Measurements from ENCODE around the gene SSBP2. TPM values are rescaled to one million over a fixed set of nuclear protein-coding genes. Genes with fewer than 3 reads are reported as not detected.
"Not testable (repeated sequence)": the region's sequence is repeated elsewhere in the genome, so short reads cannot be mapped to it uniquely, and the experiment has no call there.

Gene SSBP2
- total RNA-seq, 4 donors from 2014 or later, result 45.3 to 83.1 (median 61.7) TPM

DNA sequence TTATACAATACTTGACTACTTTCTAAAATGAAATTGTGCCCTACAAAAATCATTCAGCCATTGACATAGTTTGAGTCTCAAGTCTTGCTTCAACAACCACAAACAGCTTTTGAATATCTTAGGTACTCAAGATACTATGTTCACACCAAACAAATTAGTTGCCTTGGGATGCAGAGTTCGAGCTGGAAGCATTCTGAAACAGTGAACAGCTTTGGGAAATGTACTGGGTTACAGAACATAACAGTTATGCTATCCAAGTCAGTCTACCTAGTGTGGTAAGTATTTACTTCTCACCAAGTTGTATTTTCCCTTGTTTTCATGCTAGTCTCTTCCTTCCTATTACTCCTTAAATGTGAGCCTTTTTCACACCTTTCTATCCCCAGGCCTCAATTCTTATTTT lies 143.2 kb downstream of the SSBP2 start:
- intact Hi-C loops (cut with DNase I; ENCODE audit: low total_unique reads), result no loop called here
- 81 to 96% methylated on average over 1 of the region's 1 CpG for WGBS, 2 donors
- no peak overlapping the region for H3K4me3 ChIP-seq (ENCODE audit: low read depth, poor library complexity, severe bottlenecking)

GRCh38 chr5:81606150-81606549 lies 144.7 kb downstream of the SSBP2 start:
- intact Hi-C loops (cut with DNase I; ENCODE audit: low total_unique reads), result no loop called here
- no peak for DNase-seq (ENCODE audit: low spot score in 2 of 2)
- TF ChIP-seq, protein P1, sequence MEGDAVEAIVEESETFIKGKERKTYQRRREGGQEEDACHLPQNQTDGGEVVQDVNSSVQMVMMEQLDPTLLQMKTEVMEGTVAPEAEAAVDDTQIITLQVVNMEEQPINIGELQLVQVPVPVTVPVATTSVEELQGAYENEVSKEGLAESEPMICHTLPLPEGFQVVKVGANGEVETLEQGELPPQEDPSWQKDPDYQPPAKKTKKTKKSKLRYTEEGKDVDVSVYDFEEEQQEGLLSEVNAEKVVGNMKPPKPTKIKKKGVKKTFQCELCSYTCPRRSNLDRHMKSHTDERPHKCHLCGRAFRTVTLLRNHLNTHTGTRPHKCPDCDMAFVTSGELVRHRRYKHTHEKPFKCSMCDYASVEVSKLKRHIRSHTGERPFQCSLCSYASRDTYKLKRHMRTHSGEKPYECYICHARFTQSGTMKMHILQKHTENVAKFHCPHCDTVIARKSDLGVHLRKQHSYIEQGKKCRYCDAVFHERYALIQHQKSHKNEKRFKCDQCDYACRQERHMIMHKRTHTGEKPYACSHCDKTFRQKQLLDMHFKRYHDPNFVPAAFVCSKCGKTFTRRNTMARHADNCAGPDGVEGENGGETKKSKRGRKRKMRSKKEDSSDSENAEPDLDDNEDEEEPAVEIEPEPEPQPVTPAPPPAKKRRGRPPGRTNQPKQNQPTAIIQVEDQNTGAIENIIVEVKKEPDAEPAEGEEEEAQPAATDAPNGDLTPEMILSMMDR (IDR thresholded peaks at IDR 0.05), result no peak
- no peak for TF ChIP-seq POLR2A (IDR thresholded peaks at IDR 0.05)
- 91% methylated on average over 2 of the region's 2 CpGs for WGBS, 2 donors
- H3K4me3 ChIP-seq (ENCODE audit: low read depth, poor library complexity, severe bottlenecking), result no peak overlapping the region

More for the DNA sequence above, 143.2 kb downstream of the SSBP2 start:
- TF ChIP-seq, protein P1 (IDR thresholded peaks at IDR 0.05), result no peak
- no peak for TF ChIP-seq POLR2A (IDR thresholded peaks at IDR 0.05)
- DNase-seq (ENCODE audit: low spot score in 2 of 2), result no peak

- 96 to 99% methylated on average over 2 of the region's 2 CpGs for WGBS, 2 donors
- TF ChIP-seq, protein P1 (IDR thresholded peaks at IDR 0.05), result no peak
- TF ChIP-seq POLR2A (IDR thresholded peaks at IDR 0.05), result no peak
- no peak overlapping the region for H3K4me3 ChIP-seq (ENCODE audit: low read depth, poor library complexity, severe bottlenecking)
- DNase-seq (ENCODE audit: low spot score in 2 of 2), result no peak
- intact Hi-C loops (cut with DNase I; ENCODE audit: low total_unique reads), result no loop called here
These were observed 145.6 kb downstream of the SSBP2 start for GRCh38 chr5:81605299-81605698.

GRCh38 chr5:81604193-81604592 lies 146.7 kb downstream of the SSBP2 start:
- no peak overlapping the region for H3K4me3 ChIP-seq (ENCODE audit: low read depth, poor library complexity, severe bottlenecking)
- DNase-seq (ENCODE audit: low spot score in 2 of 2), result no peak
- TF ChIP-seq POLR2A (IDR thresholded peaks at IDR 0.05), result no peak
- TF ChIP-seq, protein P1 (IDR thresholded peaks at IDR 0.05), result no peak
- intact Hi-C loops (cut with DNase I; ENCODE audit: low total_unique reads), result no loop called here

GRCh38 chr5:81601919-81602318 lies 149.0 kb downstream of the SSBP2 start:
- H3K4me3 ChIP-seq (ENCODE audit: low read depth, poor library complexity, severe bottlenecking), result no peak overlapping the region
- DNase-seq (ENCODE audit: low spot score in 2 of 2), result no peak
- intact Hi-C loops (cut with DNase I; ENCODE audit: low total_unique reads), result no loop called here
- WGBS, 2 donors, result 95 to 98% methylated on average over 1 of the region's 1 CpG
- TF ChIP-seq, protein P1 (IDR thresholded peaks at IDR 0.05), result no peak
- no peak for TF ChIP-seq POLR2A (IDR thresholded peaks at IDR 0.05)

- WGBS, 2 donors, result 97 to 99% methylated on average over 10 of the region's 10 CpGs
These were observed 158.8 kb downstream of the SSBP2 start for GRCh38 chr5:81592085-81592484.

More at GRCh38 chr5:81592085-81592484, 158.8 kb downstream of the SSBP2 start:
- DNase-seq (ENCODE audit: low spot score in 2 of 2); H3K4me3 ChIP-seq (ENCODE audit: low read depth, poor library complexity, severe bottlenecking); intact Hi-C loops (cut with DNase I; ENCODE audit: low total_unique reads): not testable (repeated sequence)
